GM21717 (cell line): Measurements from ENCODE around the gene FGF22.
A peak's percentile ranks its signal among the peaks of the same experiment; 100 is the strongest.

Experiments
- ATAC-seq: cut with Tn5 transposase; IDR thresholded peaks from one replicate; pipeline ENCODE4 v1.9.1; 2021; ENCODE audit warnings: mild to moderate bottlenecking, moderate library complexity; ENCODE audit not compliant: unreplicated experiment

The FGF22 gene

DNA sequence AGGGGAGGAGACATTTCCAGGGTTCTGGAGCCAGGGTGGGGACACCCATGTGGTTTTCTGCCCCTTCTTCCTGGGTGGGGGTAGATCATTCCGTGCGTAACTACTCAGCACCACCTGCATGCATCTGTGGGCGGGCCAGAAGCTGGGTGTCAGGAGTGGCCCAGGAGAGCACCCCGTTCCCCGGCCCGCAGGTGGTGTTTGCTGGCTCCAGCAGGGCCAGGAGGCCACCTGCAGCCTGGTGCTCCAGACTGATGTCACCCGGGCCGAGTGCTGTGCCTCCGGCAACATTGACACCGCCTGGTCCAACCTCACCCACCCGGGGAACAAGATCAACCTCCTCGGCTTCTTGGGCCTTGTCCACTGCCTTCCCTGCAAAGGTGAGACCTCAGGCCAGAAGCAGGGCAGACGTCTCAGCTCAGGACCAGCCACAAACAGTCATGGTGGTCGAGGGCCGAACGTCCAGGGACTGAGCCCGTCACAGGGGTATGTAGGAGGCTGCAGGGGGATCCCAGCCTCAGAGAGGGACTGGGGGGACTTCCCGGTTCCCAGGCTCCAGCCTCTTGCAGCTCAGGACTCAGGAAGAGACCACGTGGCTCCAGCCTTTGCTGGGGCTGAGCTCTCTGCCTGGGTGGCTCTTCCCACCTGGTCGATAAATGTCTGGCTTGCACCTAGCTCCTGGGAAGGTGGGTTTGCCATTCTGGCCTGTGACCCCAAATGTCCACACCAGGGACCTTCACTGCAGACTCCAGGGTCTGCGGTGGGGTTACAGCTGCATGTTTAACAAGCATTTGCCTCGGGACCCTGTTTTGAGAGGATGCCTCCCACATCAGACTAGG, 38.1 kb downstream of the FGF22 start:
- ATAC-seq, result no peak

DNA sequence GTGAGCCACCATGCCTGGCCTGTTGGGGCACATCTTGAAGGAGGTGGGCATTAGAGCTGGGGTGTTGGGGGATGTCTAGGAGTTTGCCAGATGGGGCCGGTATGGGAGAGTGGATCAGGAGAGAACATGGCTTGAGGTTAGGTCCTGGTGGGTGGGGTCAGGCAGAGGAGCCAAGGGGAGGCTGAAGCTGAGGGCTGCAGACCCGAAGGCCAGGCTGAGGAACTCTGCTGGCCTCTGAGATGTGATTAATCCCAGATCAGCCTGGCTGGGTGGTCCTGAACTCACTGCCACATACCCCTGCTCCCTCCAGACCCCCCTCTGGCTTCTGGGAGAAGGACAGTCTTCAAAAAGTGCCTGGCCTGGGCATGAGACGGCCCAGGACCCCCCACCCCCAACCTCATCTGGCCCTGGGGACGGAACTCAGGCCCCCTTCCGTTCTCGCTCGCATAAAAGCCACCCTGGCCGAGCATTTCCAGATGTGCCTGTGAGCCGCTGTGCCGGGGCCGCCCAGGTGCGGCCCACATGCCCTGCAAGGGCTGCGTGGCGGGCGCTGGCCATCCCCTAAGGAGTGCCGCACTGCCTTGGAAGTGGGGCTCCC, 39.2 kb downstream of the FGF22 start:
- no peak for ATAC-seq

DNA sequence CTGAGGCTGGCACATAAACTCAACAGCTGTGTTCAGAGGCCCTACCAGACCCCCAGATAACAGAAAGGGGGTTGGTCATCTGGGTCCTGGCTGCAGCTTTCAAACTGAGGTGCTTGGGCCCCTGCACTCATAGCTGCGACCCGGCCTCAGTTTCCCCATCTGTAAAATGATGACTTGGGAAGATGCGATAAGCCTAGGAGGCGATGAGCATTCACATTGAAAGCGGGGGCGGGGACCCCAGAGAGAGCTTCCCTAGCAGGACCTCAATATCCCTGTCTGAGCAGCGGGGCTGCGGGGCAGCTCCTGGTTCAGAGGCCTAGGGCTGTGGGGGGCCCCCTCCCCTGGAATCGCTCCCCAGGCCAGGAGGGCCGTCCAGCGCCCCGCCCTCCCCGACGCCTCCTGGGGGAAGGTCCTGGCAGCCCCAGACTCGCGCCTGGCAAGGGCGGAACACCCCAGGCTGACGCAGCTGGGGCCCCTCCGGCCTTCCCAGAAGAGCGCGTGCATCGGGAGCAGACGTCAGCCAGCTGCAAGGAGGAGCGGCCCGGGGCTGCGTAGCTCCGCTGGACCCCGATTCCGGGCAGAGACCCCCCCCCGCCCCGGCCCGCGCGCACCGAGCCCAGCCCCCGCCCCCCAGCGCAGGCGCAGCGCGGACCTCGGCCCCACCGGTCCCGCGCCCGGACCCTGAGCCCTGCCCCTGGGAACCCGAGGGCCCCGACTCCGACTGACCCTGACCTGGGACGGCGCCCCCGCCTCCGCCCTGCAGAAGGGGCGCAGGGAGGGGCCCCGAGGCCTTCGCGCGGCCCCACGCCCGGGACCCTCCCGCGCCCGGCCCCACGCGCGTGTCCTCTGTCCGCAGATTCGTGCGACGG, 40.0 kb downstream of the FGF22 start:
- ATAC-seq, result peak; percentile 7

DNA sequence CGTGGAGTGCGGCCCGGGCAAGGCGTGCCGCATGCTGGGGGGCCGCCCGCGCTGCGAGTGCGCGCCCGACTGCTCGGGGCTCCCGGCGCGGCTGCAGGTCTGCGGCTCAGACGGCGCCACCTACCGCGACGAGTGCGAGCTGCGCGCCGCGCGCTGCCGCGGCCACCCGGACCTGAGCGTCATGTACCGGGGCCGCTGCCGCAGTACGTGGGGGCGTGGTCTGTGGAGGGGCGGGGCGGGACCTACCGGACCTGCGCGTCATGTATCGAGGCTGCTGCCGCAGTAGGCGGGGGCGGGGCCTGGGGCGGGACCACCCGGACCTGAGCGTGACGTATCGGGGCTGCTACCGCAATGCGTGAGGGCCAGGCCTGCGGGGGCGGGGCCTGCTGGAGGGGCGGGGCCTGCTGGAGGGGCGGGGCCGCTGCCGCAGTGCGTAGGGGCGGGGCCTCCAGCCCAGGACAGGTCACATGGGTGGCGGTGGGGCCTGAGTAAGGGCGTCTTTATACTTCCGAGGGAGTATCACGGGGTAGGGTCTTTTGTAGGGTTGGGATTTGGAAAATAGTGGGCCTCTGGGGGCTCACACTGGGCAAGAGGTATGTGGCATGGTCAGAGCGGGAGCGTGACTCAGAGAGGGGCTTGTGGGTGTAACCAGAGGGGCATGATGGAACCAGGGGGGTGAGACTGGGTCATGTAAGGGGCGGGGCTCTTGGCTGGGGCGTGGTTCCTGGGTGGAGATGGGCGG, 40.8 kb downstream of the FGF22 start:
- ATAC-seq, result peak; percentile 56

DNA sequence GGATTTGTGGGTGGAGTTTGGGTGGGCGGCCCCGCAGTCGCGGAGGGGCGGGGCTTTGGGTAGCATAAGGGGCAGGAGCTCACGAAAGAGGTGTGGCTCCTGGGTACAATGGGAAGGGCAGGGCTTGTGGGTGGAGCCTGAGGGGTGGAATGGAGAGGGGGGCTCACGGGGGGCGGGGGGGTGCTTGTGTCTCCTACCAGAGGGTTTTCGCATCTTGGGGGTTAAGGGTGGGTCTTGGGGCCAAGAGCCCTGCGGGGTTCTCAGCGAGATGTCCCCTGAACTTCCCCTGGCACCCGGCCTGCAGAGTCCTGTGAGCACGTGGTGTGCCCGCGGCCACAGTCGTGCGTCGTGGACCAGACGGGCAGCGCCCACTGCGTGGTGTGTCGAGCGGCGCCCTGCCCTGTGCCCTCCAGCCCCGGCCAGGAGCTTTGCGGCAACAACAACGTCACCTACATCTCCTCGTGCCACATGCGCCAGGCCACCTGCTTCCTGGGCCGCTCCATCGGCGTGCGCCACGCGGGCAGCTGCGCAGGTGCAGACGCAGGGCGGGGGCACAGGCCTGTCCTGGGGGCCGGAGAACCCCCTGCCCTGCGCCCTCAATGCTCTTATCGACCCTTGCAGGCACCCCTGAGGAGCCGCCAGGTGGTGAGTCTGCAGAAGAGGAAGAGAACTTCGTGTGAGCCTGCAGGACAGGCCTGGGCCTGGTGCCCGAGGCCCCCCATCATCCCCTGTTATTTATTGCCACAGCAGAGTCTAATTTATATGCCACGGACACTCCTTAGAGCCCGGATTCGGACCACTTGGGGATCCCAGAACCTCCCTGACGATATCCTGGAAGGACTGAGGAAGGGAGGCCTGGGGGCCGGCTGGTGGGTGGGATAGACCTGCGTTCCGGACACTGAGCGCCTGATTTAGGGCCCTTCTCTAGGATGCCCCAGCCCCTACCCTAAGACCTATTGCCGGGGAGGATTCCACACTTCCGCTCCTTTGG, 41.6 kb downstream of the FGF22 start:
- ATAC-seq, result no peak

DNA sequence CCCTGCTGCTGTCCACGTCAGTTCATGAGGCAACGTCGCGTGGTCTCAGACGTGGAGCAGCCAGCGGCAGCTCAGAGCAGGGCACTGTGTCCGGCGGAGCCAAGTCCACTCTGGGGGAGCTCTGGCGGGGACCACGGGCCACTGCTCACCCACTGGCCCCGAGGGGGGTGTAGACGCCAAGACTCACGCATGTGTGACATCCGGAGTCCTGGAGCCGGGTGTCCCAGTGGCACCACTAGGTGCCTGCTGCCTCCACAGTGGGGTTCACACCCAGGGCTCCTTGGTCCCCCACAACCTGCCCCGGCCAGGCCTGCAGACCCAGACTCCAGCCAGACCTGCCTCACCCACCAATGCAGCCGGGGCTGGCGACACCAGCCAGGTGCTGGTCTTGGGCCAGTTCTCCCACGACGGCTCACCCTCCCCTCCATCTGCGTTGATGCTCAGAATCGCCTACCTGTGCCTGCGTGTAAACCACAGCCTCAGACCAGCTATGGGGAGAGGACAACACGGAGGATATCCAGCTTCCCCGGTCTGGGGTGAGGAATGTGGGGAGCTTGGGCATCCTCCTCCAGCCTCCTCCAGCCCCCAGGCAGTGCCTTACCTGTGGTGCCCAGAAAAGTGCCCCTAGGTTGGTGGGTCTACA, 43.1 kb downstream of the FGF22 start:
- ATAC-seq, result no peak

DNA sequence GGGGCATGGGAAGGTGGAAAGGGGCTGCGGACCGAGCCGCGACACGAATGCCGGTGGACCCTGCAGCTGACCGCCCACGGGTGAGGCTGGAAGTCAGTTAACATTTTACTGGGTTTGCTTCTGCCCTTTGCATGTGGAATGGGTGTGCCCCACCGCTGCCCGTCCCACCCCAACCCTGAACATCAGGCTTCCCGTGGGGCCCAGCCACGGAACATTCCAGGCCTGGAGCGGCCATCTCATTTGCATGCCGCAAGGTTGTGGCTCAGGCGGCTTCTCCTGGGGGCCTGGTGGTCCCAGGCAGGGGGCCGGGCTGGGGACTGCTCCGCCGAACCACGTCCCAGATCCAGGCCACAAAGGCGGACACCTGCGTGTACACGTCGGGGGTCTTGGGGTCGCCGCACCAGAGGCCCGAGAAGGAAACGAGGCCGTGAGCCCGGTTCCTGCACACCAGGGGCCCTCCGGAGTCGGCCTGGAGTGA, 45.8 kb downstream of the FGF22 start:
- ATAC-seq, result no peak

DNA sequence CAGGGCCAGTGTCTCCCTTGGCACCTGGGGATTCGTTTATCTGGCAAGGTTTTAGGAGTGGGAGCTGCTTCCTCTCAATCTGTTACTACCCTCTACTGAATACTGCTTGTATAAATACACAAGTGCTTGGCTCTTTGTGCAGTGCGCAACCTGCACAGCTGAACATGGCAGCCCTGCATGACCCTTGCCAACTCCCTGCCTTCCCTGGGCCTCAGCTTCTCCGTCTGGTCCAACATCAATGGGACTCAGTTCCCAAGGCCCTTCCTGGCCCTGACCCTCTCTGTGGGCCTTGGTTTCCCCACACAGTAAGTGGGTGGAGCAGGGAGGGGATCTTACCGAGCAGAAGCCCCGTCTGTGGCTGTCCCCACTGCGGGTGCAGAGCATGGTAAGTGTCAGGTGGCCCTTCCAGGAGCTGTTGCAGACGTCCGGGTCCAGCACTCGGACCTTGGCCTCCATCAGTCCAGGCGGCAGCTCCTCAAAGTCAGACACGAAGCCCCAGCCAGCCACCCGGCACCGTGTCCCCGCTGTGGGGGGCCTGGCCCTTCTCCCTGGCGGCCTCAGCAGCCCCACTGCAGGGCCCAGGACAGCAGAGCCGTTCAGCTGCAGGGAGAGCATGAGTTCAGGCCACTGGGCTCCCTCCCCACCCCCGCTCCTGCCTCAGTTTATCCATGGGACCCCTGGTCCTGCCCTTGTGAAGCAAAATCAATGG, 47.1 kb downstream of the FGF22 start:
- ATAC-seq, result no peak

DNA sequence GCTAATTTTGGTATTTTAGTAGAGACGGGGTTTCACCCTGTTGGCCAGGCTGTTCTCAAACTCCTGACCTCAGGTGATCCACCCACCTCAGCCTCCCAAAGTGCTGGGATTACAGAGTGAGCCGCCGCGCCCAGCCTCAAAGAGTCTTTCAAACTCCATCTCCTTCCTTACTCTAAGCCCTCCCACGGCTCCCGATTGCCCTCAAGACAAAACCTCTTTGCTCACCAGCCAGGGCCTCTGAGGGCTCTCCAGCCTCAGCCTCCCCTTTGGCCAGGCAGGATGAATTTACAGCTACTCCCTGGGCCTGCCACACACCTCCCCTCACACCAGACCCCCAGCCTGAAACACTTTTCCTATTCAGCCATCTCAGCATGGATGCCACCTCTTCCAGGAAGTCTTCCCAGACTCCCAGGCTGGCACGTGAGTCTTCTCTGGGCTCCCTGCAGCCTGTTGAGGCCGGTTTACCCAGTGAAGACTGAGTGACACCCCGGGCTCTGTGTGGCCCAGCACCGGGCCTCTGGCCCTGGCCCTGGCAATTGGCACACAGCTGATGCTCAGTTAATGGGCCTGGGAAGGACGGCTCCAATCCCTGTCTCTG, 48.0 kb downstream of the FGF22 start:
- ATAC-seq, result no peak

DNA sequence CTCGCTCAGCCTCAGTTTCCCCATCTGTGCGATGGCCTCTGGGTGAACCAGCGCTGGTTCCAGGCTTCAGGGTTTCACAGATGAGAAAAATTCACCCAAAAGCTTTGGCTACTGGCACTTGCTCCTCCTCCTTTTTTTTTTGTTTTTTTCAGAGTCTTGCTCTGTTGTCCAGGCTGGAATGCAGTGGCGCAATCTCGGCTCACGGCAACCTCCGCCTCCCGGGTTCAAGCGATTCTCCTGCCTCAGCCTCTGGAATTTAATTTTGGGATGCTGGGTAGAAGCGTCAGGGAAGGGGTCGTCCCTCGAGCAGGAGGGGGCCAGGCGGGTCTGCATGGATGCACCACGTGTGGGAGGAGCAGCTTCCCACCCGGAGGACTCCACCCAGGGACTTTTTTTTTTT, 48.5 kb downstream of the FGF22 start:
- no peak for ATAC-seq

DNA sequence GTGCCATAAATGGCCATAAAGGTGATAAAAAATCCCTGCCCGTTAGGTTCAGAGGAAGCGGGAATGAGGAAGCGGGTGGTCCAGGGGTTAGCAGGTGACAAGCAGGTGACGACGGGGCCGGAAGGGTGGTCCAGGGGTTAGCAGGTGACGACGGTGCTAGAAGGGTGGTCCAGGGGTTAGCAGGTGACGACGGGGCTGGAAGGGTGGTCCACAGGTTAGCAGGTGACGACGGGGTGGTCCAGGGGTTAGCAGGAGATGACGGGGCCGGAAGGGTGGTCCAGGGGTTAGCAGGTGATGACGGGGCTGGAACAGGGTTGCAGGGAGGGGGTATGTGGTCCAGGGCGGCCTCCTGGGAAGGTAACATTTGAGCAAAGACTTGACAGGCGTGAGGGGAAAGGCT, 49.3 kb downstream of the FGF22 start:
- no peak for ATAC-seq

DNA sequence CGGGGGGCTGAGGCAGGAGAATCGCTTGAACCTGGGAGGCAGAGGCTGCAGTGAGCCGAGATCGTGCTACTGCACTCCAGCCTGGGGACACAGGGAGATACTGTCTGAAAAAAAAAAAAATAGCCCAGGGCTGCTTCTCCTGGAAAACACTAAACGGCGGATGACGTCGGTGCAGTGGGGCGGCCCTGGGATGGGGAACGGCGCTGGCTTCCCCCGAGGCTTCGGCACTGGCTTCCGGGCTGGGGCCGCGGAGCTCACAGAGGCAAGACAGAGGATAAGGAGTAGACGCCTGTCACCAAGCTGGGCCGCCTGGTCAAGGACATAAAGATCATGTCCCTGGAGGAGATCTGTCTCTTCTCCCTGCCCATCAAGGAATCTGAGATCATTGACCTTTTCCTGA, 50.5 kb downstream of the FGF22 start:
- ATAC-seq, result no peak
